Renal cortical epithelial cell (primary cell): ENCODE measurements around the gene RPEL1. TPM values are rescaled to one million over a fixed set of nuclear protein-coding genes. Genes with fewer than 3 reads are reported as not detected.
"Not testable (repeated sequence)": the region's sequence is repeated elsewhere in the genome, so short reads cannot be mapped to it uniquely, and the experiment has no call there.

Source experiments
- DNase-seq: peaks from one replicate; pipeline ENCODE4 v3.0.0-alpha.2; 2011; ENCODE audit warnings: low read depth
- total RNA-seq: library from RNA; depleted of rRNA; stranded (reverse); fragments of >200 nt; gene quantifications from 2 replicates; pipeline ENCODE4 v1.2.3, GENCODE V29; 2014

Gene RPEL1
- 0.17 and 0.25 TPM in 2 replicates for total RNA-seq

DNA sequence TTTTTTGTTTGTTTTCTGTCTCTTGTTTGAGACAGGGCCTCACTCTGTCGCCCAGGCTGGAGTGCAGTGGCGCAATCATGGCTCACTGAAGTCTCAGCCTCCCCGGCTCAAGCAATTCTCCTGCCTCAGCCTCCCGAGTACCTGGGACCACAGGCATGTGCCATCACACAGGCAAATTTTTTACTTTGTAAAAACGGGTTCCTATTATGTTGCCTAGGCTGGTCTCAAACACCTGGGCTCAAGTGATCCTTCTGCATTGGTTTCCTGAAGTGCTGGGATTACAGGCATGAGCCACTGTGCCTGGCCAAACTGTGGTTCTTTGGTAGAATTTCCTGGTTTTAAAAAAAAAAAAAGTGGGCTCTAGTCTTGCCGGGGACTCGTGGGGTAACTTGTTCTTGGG, at the start of gene RPEL1:
TSS of gene RPEL1 (plus strand) at position 301 of the 400 bp plus-strand sequence. CDS start 110 bp downstream, outside the sequence.
- DNase-seq: not testable (repeated sequence)

GRCh38 chr10:103196516-103196915, 49.2 kb upstream of the RPEL1 start:
- DNase-seq: no peak

- peak; percentile 91 for DNase-seq
Measured at GRCh38 chr10:103197174-103197573, 48.5 kb upstream of the RPEL1 start.

DNA sequence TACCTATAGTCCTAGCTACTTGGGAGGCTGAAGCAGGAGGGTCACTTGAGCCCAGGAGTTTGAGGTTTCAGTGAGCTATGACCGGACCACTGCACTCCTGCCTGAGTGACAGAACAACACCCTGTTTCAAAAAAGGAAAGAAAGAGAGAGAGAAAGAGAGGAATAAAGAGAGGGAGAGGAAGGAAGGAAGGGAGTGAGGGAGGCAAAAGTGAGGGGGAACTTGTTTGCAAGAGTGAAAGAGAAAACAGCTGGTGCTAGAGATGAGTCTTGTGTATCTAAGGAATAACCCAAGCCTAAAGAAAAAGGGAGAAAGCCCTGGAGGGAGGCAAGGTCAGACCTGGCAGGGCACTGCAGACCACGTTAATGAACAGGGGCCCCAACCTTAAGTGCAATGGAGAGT, 47.8 kb upstream of the RPEL1 start:
- DNase-seq: no peak

GRCh38 chr10:103198648-103199047, 47.0 kb upstream of the RPEL1 start:
- no peak for DNase-seq

DNA sequence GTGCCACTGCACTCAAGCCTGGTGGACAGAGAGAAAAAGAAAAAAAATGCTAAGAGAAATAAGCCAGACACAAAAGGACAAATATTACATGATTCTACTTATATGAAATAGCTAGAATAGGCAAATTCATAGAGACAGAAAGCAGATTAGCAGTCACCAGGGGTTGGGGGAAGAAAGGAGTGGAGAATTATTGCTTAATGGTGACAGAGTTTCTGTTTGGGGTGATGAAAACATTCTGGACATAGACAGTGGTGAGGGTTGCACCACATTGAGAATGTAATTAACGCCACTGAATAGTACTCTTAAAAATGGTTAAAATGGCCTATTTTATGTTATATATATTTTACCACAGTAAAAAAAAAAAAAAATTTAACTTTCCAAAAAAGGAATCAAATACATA, 46.2 kb upstream of the RPEL1 start:
- no peak for DNase-seq

DNA sequence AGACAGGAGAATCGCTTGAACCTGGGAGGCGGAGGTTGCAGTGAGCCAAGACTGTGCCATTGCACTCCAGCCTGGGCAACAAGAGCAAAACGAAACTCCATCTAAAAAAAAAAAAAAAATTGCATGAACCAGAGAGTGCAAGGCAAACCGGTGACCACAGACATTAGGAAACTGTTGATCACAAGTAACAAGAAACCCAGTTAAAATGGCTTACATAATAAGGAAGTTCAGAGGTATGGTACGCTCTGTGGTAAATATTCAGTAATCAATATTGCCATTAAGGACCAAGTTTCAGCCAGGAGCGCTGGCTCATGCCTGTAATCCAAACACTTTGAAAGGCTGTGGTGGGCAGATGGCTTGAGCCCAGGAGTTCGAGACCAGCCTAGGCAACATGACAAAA, 43.4 kb upstream of the RPEL1 start:
- no peak for DNase-seq

DNA sequence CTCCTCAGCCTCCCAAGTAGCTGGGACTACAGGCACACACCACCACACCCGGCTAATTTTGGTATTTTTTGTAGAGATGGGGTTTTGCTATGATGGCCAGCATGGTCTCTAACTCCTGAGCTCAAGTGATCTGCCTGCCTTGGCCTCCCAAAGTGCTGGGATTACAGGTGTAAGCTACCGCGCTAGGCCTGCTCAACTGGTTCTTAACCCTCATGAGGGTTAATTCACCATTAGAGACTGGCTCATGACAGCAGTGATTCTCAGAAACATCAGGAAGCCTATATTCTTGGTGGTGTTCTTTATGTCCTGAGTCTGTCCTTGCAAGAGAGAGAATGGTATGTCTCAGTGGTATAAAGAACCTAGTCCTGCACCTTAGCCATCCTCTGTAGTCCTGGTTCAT, 42.2 kb upstream of the RPEL1 start:
- DNase-seq: no peak

DNA sequence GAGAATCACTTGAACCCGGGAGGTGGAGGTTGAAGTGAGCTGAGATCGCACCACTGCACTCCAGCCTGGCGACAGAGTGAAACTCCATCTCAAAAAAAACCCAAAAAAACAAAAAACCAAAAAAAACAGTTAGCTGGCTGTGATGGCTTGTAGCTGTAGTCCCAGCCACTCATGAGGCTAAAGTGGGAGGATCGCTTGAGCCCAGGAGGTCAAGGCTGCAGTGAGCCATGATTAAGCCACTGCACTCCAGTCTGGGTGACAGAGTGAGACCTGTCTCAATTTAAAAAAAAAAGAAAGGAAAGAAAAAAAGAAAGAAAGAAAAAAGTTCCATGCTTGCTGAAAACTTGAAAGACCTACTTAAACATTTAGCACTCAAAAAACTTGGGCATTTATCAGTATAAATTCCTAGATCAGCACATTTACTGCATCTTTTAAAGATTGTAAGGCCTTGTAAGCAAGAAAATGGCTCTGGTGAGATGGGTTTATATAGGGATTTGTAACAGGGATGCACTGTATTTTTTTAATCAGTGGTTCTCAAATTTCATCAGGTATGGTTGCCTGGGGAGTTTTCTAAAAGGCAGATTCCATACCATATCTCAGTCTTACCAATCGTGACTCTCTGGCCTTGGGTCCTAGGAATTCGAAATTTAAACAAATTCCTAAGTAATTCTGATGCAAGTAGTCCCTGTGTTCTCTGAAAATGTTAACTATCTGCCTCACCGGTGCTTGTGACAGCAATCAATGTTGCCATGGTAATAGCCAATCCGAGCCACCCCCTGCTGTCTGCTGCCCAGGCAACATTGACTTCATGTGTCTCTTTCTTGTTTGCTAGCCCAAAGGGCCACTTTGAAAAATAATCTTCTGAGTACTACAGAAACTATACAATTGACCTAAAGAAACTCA, 41.1 kb upstream of the RPEL1 start:
- no peak for DNase-seq

DNA sequence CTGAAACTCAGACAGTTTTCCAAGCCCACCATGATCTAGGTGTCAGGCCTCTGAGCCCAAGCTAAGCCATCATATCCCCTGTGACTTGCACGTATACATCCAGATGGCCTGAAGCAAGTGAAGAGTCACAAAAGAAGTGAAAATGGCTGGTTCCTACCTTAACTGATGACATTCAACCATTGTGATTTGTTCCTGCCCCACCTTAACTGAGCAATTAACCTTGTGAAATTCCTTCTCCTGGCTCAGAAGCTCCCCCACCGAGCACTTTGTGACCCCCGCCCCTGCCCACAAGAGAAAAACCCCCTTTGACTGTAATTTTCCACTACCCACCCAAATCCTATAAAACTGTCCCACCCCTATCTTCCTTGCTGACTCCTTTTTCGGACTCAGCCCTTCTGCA, 40.3 kb upstream of the RPEL1 start:
- not testable (repeated sequence) for DNase-seq

DNA sequence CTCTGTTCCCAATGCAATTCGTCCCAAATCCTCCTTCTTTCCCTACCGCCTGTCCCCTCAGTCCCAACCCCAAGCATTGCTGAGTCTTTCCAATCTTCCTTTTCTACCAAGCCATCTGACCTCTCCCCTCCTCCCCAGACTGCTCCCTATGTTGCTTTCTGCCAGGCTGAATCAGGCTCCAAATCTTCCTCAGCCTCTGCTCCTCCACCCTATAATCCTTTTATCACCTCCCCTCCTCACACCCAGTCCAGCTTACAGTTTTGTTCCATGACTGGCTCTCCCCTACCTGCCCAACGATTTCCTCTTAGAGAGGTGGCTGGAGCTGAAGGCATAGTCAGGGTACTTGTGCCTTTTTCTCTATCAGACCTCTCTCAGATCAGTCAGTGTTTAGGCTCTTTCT, 39.0 kb upstream of the RPEL1 start:
- DNase-seq: not testable (repeated sequence)

DNA sequence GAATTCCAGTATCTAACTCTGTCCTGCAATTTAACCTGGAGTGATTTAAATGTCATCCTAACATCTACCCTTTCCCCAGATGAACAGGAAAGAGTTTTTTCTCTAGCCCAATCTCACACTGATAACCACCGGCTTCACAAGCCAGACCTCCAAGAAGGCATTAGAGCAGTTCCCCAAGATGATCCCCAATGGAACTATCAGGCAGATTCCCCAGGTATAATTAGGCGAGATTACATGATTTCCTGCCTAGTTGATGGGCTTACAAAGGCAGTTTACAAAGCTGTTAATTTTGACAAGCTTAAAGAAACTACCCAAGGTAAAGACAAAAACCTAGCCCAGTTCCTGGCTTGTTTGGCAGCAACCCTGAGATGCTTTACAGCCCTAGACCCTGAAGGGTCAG, 38.5 kb upstream of the RPEL1 start:
- no peak for DNase-seq

DNA sequence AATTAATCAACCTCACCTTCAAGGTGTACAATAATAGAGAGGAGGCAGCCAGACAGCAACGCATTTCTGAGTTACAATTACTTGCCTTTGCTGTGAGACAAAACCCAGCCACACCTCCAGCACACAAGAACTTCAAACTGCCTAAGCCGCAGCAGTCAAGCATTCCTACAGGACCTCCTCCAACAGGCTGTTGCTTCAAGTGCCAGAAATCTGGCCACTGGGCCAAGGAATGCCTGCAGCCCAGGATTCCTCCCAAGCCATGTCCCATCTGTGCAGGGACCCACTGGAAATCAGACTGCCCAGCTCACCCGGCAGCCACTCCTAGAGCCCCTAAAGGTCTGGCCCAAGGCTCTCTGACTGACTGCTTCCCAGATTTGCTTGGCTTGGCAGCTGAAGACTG, 38.0 kb upstream of the RPEL1 start:
- DNase-seq: not testable (repeated sequence)

- not testable (repeated sequence) for DNase-seq
Measured at GRCh38 chr10:103210262-103210661, 35.4 kb upstream of the RPEL1 start.

GRCh38 chr10:103215601-103216000, 30.1 kb upstream of the RPEL1 start:
- no peak for DNase-seq

- not testable (repeated sequence) for DNase-seq
Measured at GRCh38 chr10:103216362-103216761, 29.3 kb upstream of the RPEL1 start.

DNA sequence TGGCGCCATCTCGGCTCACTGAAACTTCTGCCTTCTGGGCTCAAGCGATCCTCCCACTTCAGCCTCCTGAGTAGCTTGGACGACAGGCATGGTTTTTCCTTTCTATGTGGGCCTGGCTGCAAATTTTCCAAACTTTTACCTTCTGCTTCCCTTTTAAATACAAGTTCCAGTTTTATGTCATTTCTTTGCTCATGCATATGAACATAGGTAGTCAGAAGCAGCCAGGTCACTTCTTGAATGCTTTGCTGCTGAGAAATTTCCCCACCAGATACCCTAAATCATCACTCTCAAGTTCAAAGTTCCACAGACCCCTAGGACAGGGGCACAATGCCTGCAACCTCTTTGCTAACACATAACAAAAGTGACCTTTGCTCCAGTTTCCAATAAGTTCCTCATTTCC, 21.6 kb upstream of the RPEL1 start:
- DNase-seq: no peak

- not testable (repeated sequence) for DNase-seq
Measured at GRCh38 chr10:103224721-103225120, 21.0 kb upstream of the RPEL1 start.

DNA sequence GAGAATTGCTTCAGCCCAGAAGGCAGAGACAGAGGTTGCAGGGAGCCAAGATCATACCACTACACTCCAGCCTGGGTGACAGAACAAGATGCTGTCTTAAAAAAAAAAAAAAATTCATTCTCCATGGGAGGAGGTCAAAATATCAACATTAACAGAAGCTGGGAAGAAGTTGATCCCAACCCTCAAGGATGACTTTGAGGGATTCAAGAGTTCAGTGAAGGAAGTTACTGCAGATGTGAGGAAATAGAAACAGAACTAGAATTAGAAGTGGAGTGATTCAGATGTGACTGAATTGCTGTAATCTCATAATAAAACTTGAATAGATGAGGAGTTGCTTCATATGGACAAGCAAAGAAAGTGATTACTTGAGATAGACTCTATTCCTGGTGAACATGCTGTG, 19.7 kb upstream of the RPEL1 start:
- no peak for DNase-seq

DNA sequence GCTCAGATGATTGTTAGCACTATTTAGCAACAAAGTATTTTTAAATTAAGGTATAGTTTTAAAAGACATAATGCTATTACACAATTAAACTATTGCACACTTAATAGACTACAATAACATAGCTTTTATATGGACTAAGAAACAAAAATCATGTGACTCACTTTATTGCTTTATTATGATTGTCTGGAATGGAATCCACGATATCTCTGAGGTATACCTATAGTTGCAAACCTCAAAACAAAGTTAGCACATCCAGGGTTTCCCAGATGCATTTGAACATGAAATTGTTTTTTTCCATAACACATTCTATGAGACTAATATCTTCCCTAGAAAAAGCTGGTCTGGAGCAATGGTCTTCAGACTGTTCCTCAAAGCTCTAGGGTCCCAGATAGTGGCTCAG, 18.3 kb upstream of the RPEL1 start:
- DNase-seq: no peak

- DNase-seq: peak; percentile 98
Measured at GRCh38 chr10:103231047-103231551, 14.6 kb upstream of the RPEL1 start.

GRCh38 chr10:103232131-103232673, 13.5 kb upstream of the RPEL1 start:
- DNase-seq: no peak
